WTC11 (cell line): ENCODE data around the gene OIT3. TPM values are rescaled to one million over a fixed set of nuclear protein-coding genes. Genes with fewer than 3 reads are reported as not detected.

Source experiments
- ATAC-seq: fragments of 200-7000 bp; cut with Tn5 transposase; 2 replicates; pipeline ENCODE4 v1.10.0; 2021; ENCODE audit warnings: mild to moderate bottlenecking, moderate library complexity
- CTCF ChIA-PET: fragments of 300-600 bp; sonication (Branson Sonifier 250); formaldehyde crosslinking; loops from one replicate; lab custom pipeline; 2021; ENCODE audit warnings: antibody characterized with exemption; lab: Charles Lee
- POLR2A ChIA-PET: fragments of 350-600 bp; sonication (Branson Sonifier 250); formaldehyde crosslinking; loops from one replicate; lab custom pipeline; 2021; ENCODE audit warnings: antibody characterized with exemption; lab: Charles Lee
- DNase-seq: peaks from one replicate; pipeline ENCODE4 v3.0.0; 2021; ENCODE audit warnings: low spot score
- H3K27ac Mint-ChIP-seq: 2 replicates; pipeline ENCODE4 v1.8.0; 2021; ENCODE audit warnings: mixed read lengths
- H3K27me3 Mint-ChIP-seq: 2 replicates; pipeline ENCODE4 v1.8.0; 2021; ENCODE audit warnings: low read depth, mild to moderate bottlenecking, moderate library complexity, mixed read lengths
- H3K36me3 Mint-ChIP-seq: 2 replicates; pipeline ENCODE4 v1.8.0; 2021; ENCODE audit warnings: mixed read lengths
- H3K4me1 Mint-ChIP-seq: 2 replicates; pipeline ENCODE4 v1.8.0; 2022; ENCODE audit warnings: mixed read lengths
- H3K4me3 Mint-ChIP-seq: 2 replicates; pipeline ENCODE4 v1.8.0; 2021; ENCODE audit warnings: mild to moderate bottlenecking, moderate library complexity, mixed read lengths
- H3K9me3 Mint-ChIP-seq: 2 replicates; pipeline ENCODE4 v1.8.0; 2021; ENCODE audit warnings: mixed read lengths
- AR ChIP-seq: fragments of 250-450 bp; sonication (Bioruptor Pico); IDR thresholded peaks from 2 replicates; pipeline ENCODE4 v1.9.0; 2021; ENCODE audit warnings: mild to moderate bottlenecking
- ATF1 ChIP-seq: sonication (generic); formaldehyde crosslinking; IDR thresholded peaks from 2 replicates; pipeline ENCODE4 v1.8.1; 2023; ENCODE audit warnings: mild to moderate bottlenecking, moderate library complexity, missing genetic modification reagents
- E2F1 ChIP-seq: sonication (generic); formaldehyde crosslinking; IDR thresholded peaks from 2 replicates; pipeline ENCODE4 v1.8.0; 2022; ENCODE audit warnings: mild to moderate bottlenecking, missing genetic modification reagents
- E2F4 ChIP-seq: sonication (generic); formaldehyde crosslinking; IDR thresholded peaks from 2 replicates; pipeline ENCODE4 v1.8.1; 2022; ENCODE audit warnings: low read depth, mild to moderate bottlenecking, moderate library complexity, missing genetic modification reagents, borderline replicate concordance
- ERG ChIP-seq: fragments of 250-450 bp; sonication (Bioruptor Pico); IDR thresholded peaks from 2 replicates; pipeline ENCODE4 v1.8.0; 2021; ENCODE audit warnings: mild to moderate bottlenecking
- FOXP1 ChIP-seq: sonication (generic); formaldehyde crosslinking; IDR thresholded peaks from 2 replicates; pipeline ENCODE4 v1.8.0; 2022; ENCODE audit warnings: missing genetic modification reagents, mild to moderate bottlenecking, moderate library complexity, borderline replicate concordance
- HMGXB4 ChIP-seq: sonication (generic); formaldehyde crosslinking; IDR thresholded peaks from 2 replicates; pipeline ENCODE4 v1.8.1; 2023; ENCODE audit warnings: mild to moderate bottlenecking, moderate library complexity, missing genetic modification reagents
- IRF1 ChIP-seq: sonication (generic); formaldehyde crosslinking; IDR thresholded peaks from 2 replicates; pipeline ENCODE4 v1.8.0; 2023; ENCODE audit warnings: missing genetic modification reagents
- IRF2 ChIP-seq: sonication (generic); formaldehyde crosslinking; IDR thresholded peaks from 2 replicates; pipeline ENCODE4 v1.8.0; 2022; ENCODE audit warnings: low read depth, missing genetic modification reagents, borderline replicate concordance
- JUN ChIP-seq: sonication (generic); formaldehyde crosslinking; IDR thresholded peaks from 2 replicates; pipeline ENCODE4 v1.8.0; 2023; ENCODE audit warnings: mild to moderate bottlenecking, missing genetic modification reagents
- MYBL2 ChIP-seq: sonication (generic); formaldehyde crosslinking; IDR thresholded peaks from 2 replicates; pipeline ENCODE4 v1.8.1; 2023; ENCODE audit warnings: mild to moderate bottlenecking, moderate library complexity, missing genetic modification reagents
- NFE2L1 ChIP-seq: sonication (generic); formaldehyde crosslinking; IDR thresholded peaks from 2 replicates; pipeline ENCODE4 v1.8.1; 2023; ENCODE audit warnings: missing genetic modification reagents
- NFYB ChIP-seq: sonication (generic); formaldehyde crosslinking; conservative IDR thresholded peaks from 2 replicates; pipeline ENCODE4 v1.8.0; 2022; ENCODE audit warnings: low read depth, missing genetic modification reagents
- NR1H2 ChIP-seq: sonication (generic); formaldehyde crosslinking; IDR thresholded peaks from 2 replicates; pipeline ENCODE4 v1.9.0; 2021; ENCODE audit warnings: mild to moderate bottlenecking, moderate library complexity, missing genetic modification reagents
- RELA ChIP-seq: sonication (generic); formaldehyde crosslinking; IDR thresholded peaks from 2 replicates; pipeline ENCODE4 v1.8.1; 2022; ENCODE audit warnings: missing genetic modification reagents, mild to moderate bottlenecking, borderline replicate concordance
- SMAD3 ChIP-seq: sonication (generic); formaldehyde crosslinking; IDR thresholded peaks from 2 replicates; pipeline ENCODE4 v1.8.0; 2022; ENCODE audit warnings: missing genetic modification reagents, mild to moderate bottlenecking, borderline replicate concordance
- SOX15 ChIP-seq: fragments of 250-450 bp; sonication (Bioruptor Pico); IDR thresholded peaks from 2 replicates; pipeline ENCODE4 v1.9.0; 2021; ENCODE audit warnings: mild to moderate bottlenecking
- TEAD4 ChIP-seq: sonication (generic); formaldehyde crosslinking; IDR thresholded peaks from 2 replicates; pipeline ENCODE4 v1.8.0; 2022; ENCODE audit warnings: mild to moderate bottlenecking, missing genetic modification reagents
- ZBTB43 ChIP-seq: sonication (generic); formaldehyde crosslinking; IDR thresholded peaks from 2 replicates; pipeline ENCODE4 v1.8.1; 2023; ENCODE audit warnings: mild to moderate bottlenecking, missing genetic modification reagents
- ZNF317 ChIP-seq: sonication (generic); formaldehyde crosslinking; IDR thresholded peaks from 2 replicates; pipeline ENCODE4 v1.8.1; 2023; ENCODE audit warnings: low read depth, mild to moderate bottlenecking, moderate library complexity, missing genetic modification reagents, borderline replicate concordance
- total RNA-seq: library from RNA; stranded (reverse); gene quantifications from 3 replicates; pipeline ENCODE4 v1.2.3, GENCODE V29; 2021
- TF ChIP-seq, protein P1 (sequence below): sonication (generic); formaldehyde crosslinking; IDR thresholded peaks from 2 replicates; pipeline ENCODE4 v1.8.1; 2022; ENCODE audit warnings: missing genetic modification reagents, borderline replicate concordance
- TF ChIP-seq, protein P2 (sequence below): fragments of 200-600 bp; IDR thresholded peaks from 2 replicates; pipeline ENCODE4 v1.8.0; 2022; ENCODE audit warnings: antibody characterized with exemption

OIT3 gene
- total RNA-seq, 1 experiment from 2014 or later: not detected

DNA sequence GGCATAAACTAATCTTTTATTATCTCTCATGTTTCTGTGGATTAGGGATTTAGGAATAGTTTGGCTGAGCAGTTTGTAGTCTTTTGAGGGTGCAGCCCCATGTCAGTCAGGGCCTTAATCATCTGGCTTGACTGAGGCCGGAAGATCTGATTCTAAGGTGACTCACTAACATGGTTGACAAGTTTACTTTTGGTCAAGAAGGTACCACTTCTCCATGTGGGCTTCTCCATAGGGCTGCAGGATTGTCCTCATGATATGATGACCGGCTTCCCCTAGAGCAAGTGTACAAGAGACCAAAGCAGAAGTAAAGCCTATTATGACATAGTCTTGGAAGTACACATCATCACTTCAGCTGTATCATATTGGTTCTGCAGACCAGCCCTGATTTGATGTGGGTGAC, 45.9 kb upstream of the OIT3 start:
- DNase-seq: no peak
- Mint-ChIP-seq H3K4me3 (no peak overlapping the region), H3K4me1 (no peaks in the 10 kb centered on the region), H3K27ac (no peak overlapping the region), H3K36me3 (peaks cover 18% of the 10 kb centered on the region), H3K27me3 (no peaks in the 10 kb centered on the region)
- ChIA-PET POLR2A (no interaction called here), CTCF (no interaction called here)
- no peak for ATAC-seq
- TF ChIP-seq ATF1 (CRISPR knock-in tag) (no peak), AR (CRISPR knock-in tag) (no peak), E2F1 (CRISPR knock-in tag) (no peak), NFYB (CRISPR knock-in tag) (no peak), ERG (no peak), IRF1 (CRISPR knock-in tag) (no peak), NFE2L1 (CRISPR knock-in tag) (no peak), MYBL2 (CRISPR knock-in tag) (no peak), RELA (CRISPR knock-in tag) (no peak), JUN (CRISPR knock-in tag) (no peak), NR1H2 (CRISPR knock-in tag) (no peak), FOXP1 (no peak)
- TF ChIP-seq, protein P1, sequence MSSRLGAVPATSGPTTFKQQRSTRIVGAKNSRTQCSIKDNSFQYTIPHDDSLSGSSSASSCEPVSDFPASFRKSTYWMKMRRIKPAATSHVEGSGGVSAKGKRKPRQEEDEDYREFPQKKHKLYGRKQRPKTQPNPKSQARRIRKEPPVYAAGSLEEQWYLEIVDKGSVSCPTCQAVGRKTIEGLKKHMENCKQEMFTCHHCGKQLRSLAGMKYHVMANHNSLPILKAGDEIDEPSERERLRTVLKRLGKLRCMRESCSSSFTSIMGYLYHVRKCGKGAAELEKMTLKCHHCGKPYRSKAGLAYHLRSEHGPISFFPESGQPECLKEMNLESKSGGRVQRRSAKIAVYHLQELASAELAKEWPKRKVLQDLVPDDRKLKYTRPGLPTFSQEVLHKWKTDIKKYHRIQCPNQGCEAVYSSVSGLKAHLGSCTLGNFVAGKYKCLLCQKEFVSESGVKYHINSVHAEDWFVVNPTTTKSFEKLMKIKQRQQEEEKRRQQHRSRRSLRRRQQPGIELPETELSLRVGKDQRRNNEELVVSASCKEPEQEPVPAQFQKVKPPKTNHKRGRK: no peak
- TF ChIP-seq, all 79 proteins: peak for 0
- H3K9me3 Mint-ChIP-seq: peaks cover 19% of the 10 kb centered on the region

GRCh38 chr10:72850861-72851260, 42.7 kb upstream of the OIT3 start:
- ChIA-PET CTCF (no interaction called here), POLR2A (no interaction called here)
- H3K4me3 Mint-ChIP-seq: no peak overlapping the region
- H3K36me3 Mint-ChIP-seq: peaks cover 18% of the 10 kb centered on the region
- ATAC-seq: no peak
- H3K4me1 Mint-ChIP-seq: no peaks in the 10 kb centered on the region
- no peaks in the 10 kb centered on the region for H3K27me3 Mint-ChIP-seq
- no peak for TF ChIP-seq HMGXB4 (CRISPR knock-in tag)
- no peak for TF ChIP-seq ZBTB43 (CRISPR knock-in tag)
- TF ChIP-seq SOX15 (CRISPR knock-in tag): no peak
- TF ChIP-seq IRF2 (CRISPR knock-in tag): no peak
- TF ChIP-seq SMAD3 (CRISPR knock-in tag): no peak
- no peak for TF ChIP-seq MYBL2 (CRISPR knock-in tag)
- TF ChIP-seq, protein P2, sequence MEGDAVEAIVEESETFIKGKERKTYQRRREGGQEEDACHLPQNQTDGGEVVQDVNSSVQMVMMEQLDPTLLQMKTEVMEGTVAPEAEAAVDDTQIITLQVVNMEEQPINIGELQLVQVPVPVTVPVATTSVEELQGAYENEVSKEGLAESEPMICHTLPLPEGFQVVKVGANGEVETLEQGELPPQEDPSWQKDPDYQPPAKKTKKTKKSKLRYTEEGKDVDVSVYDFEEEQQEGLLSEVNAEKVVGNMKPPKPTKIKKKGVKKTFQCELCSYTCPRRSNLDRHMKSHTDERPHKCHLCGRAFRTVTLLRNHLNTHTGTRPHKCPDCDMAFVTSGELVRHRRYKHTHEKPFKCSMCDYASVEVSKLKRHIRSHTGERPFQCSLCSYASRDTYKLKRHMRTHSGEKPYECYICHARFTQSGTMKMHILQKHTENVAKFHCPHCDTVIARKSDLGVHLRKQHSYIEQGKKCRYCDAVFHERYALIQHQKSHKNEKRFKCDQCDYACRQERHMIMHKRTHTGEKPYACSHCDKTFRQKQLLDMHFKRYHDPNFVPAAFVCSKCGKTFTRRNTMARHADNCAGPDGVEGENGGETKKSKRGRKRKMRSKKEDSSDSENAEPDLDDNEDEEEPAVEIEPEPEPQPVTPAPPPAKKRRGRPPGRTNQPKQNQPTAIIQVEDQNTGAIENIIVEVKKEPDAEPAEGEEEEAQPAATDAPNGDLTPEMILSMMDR: no peak
- no peak for TF ChIP-seq TEAD4 (CRISPR knock-in tag)
- no peak for TF ChIP-seq E2F4
- TF ChIP-seq ZNF317: no peak
- no peak overlapping the region for H3K27ac Mint-ChIP-seq
- peaks cover 28% of the 10 kb centered on the region for H3K9me3 Mint-ChIP-seq
- DNase-seq: no peak
